ENCODE data around the gene TMEM95.

TMEM95 gene

GRCh38 chr17:7405350-7406234, 50.6 kb downstream of the TMEM95 start:
- no peak for DNase-seq

GRCh38 chr17:7406235-7406825, 51.4 kb downstream of the TMEM95 start:
- no peak for DNase-seq

Measured in central memory CD4-positive, alpha-beta T cell (primary cell).